Pulmonary artery endothelial cell (primary cell): Measurements from ENCODE around the gene RAB35. TPM values are rescaled to one million over a fixed set of nuclear protein-coding genes. Genes with fewer than 3 reads are reported as not detected.

Source experiments
- DNase-seq: peaks from one replicate; pipeline ENCODE4 v3.0.0-alpha.2; 2011; ENCODE audit warnings: low read depth, low spot score
- total RNA-seq: library from RNA; depleted of rRNA; stranded (reverse); fragments of >200 nt; gene quantifications from 2 replicates; pipeline ENCODE4 v1.2.3, GENCODE V29; 2014

The RAB35 gene
- total RNA-seq, 1 donor from 2014 or later, result 52.7 TPM

GRCh38 chr12:120106151-120106550 lies 10.4 kb downstream of the RAB35 start:
- DNase-seq, result no peak

- DNase-seq, result no peak
Measured at GRCh38 chr12:120103371-120103770, 13.2 kb downstream of the RAB35 start.

GRCh38 chr12:120103044-120103338 lies 13.6 kb downstream of the RAB35 start:
- DNase-seq, result no peak

- DNase-seq, result no peak
Measured at GRCh38 chr12:120102189-120103043, 14.1 kb downstream of the RAB35 start.

- DNase-seq, result no peak
Measured at GRCh38 chr12:120101617-120102016, 14.9 kb downstream of the RAB35 start.

- DNase-seq, result no peak
Measured at GRCh38 chr12:120101182-120101581, 15.4 kb downstream of the RAB35 start.

GRCh38 chr12:120100630-120101029 lies 15.9 kb downstream of the RAB35 start:
- peak; percentile 41 for DNase-seq

GRCh38 chr12:120099738-120100137 lies 16.8 kb downstream of the RAB35 start:
- DNase-seq, result no peak

- no peak for DNase-seq
Measured at GRCh38 chr12:120098756-120099470, 17.6 kb downstream of the RAB35 start.

- DNase-seq, result no peak
Measured at GRCh38 chr12:120096671-120097202, 19.8 kb downstream of the RAB35 start.

- DNase-seq, result no peak
Measured at GRCh38 chr12:120095736-120096135, 20.8 kb downstream of the RAB35 start.

- no peak for DNase-seq
Measured at GRCh38 chr12:120095331-120095730, 21.2 kb downstream of the RAB35 start.

GRCh38 chr12:120094485-120094884 lies 22.1 kb downstream of the RAB35 start:
- no peak for DNase-seq

GRCh38 chr12:120093592-120094355 lies 22.8 kb downstream of the RAB35 start:
- DNase-seq, result no peak

GRCh38 chr12:120093336-120093591 lies 23.3 kb downstream of the RAB35 start:
- no peak for DNase-seq

- no peak for DNase-seq
Measured at GRCh38 chr12:120092551-120093335, 23.8 kb downstream of the RAB35 start.

GRCh38 chr12:120091371-120092090 lies 25.0 kb downstream of the RAB35 start:
- DNase-seq, result no peak

GRCh38 chr12:120090626-120091295 lies 25.8 kb downstream of the RAB35 start:
- no peak for DNase-seq

- DNase-seq, result no peak
Measured at GRCh38 chr12:120090206-120090605, 26.3 kb downstream of the RAB35 start.

GRCh38 chr12:120089796-120090195 lies 26.8 kb downstream of the RAB35 start:
- no peak for DNase-seq
